Spleen (tissue), 7 donors: ENCODE measurements around the gene GRIP1.

Experiments used
- CTCF ChIP-seq, 11 experiments: fragments of 200-600 bp in 7 of 11; fragments of 450-650 bp in 4 of 11; sonication (generic) in 4 of 11; IDR thresholded peaks in 8 of 11; conservative IDR thresholded peaks in 3 of 11; 1 replicate in 7 of 11; 2 replicates in 4 of 11; pipeline versions ENCODE4 v1.4.0 to v1.8.0; 2016 to 2021; ENCODE audit warnings: antibody characterized with exemption in 11 of 11, inconsistent platforms in 4 of 11, mild to moderate bottlenecking in 1 of 11
- POLR2A ChIP-seq, 3 donors: fragments of 450-650 bp; IDR thresholded peaks; one replicate each; pipeline ENCODE4 v1.5.1; 2017; ENCODE audit warnings: antibody characterized with exemption in 3 of 3, mild to moderate bottlenecking in 1 of 3
- POLR2AphosphoS5 ChIP-seq, 3 donors: sonication (generic); formaldehyde crosslinking; IDR thresholded peaks; one replicate each; pipeline ENCODE4 v1.5.1; 2017; ENCODE audit warnings: antibody characterized with exemption in 3 of 3
- donor health status: DM: no; HTN: no; CAD: no; lungs with moderate emphysema.
- donor health status: DM: no; HTN: no; CAD: no.
- donor health status: DM: no; HTN: no; CAD: no.

GRCh38 chr12:66584673-66585072 is 94.2 kb downstream of the GRIP1 start:
- TF ChIP-seq CTCF (IDR thresholded peaks at IDR 0.05 in 8 of 11, conservative IDR thresholded peaks at IDR 0.05 in 3 of 11) = no peak
- no peak for TF ChIP-seq POLR2AphosphoS5 (IDR thresholded peaks at IDR 0.05)
- no peak for TF ChIP-seq POLR2A (IDR thresholded peaks at IDR 0.05)
